CD4-positive, alpha-beta T cell (primary cell): ENCODE data around the gene DNAJC15. TPM values are rescaled to one million over a fixed set of nuclear protein-coding genes. Genes with fewer than 3 reads are reported as not detected.

Source experiments
- ATAC-seq: fragments of 200-7000 bp; cut with Tn5 transposase; one replicate; pipeline ENCODE4 v1.10.0; 2022; ENCODE audit warnings: mild to moderate bottlenecking; ENCODE audit not compliant: poor library complexity
- CTCF ChIA-PET: fragments of 350-600 bp; sonication (Branson Sonifier 250); formaldehyde crosslinking; loops from one replicate; lab custom pipeline; 2021; ENCODE audit warnings: antibody characterized with exemption, inconsistent platforms; lab: Charles Lee
- POLR2A ChIA-PET: fragments of 350-600 bp; sonication (Branson Sonifier 250); formaldehyde crosslinking; loops from one replicate; lab custom pipeline; 2021; ENCODE audit warnings: antibody characterized with exemption, inconsistent platforms; lab: Charles Lee
- DNase-seq, 14 experiments: peaks; one replicate each; pipeline ENCODE4 v3.0.0-alpha.2; 2013 to 2020; ENCODE audit warnings: mixed read lengths in 2 of 14
- H3K27ac ChIP-seq, 2 donors: one replicate each; pipeline versions ENCODE4 v1.5.1 to v1.7.0; 2013; ENCODE audit warnings: low read length in 2 of 2, low read depth in 1 of 2, mild to moderate bottlenecking in 1 of 2
- H3K27me3 ChIP-seq, 2 experiments: 1 replicate in 1 of 2; 2 replicates in 1 of 2; pipeline versions ENCODE4 v1.6.1 to v1.7.0; 2013; ENCODE audit warnings: low read length in 2 of 2, control low read depth in 1 of 2, mild to moderate bottlenecking in 1 of 2, moderate library complexity in 1 of 2; ENCODE audit not compliant: insufficient read depth in 2 of 2, control insufficient read depth in 1 of 2
- H3K36me3 ChIP-seq: one replicate; pipeline ENCODE4 v1.6.1; 2013; ENCODE audit warnings: low read length, control low read depth; ENCODE audit not compliant: insufficient read depth
- H3K4me1 ChIP-seq: one replicate; pipeline ENCODE4 v1.6.1; 2013; ENCODE audit warnings: low read length, control low read depth; ENCODE audit not compliant: insufficient read depth
- H3K4me3 ChIP-seq: one replicate; pipeline ENCODE4 v1.5.1; 2013; ENCODE audit warnings: mild to moderate bottlenecking, low read length, moderate library complexity
- H3K9me3 ChIP-seq, 2 experiments: 1 replicate in 1 of 2; 2 replicates in 1 of 2; pipeline versions ENCODE4 v1.6.1 to v1.7.0; 2013; ENCODE audit warnings: low read length in 2 of 2, mild to moderate bottlenecking in 2 of 2, control low read depth in 1 of 2, moderate library complexity in 1 of 2; ENCODE audit not compliant: control insufficient read depth in 1 of 2, insufficient read depth in 1 of 2
- H3K27ac Mint-ChIP-seq: one replicate; pipeline ENCODE4 v1.8.0; 2020; ENCODE audit warnings: mixed read lengths
- H3K27me3 Mint-ChIP-seq: one replicate; pipeline ENCODE4 v1.8.0; 2021; ENCODE audit warnings: mixed read lengths
- H3K36me3 Mint-ChIP-seq: one replicate; pipeline ENCODE4 v1.8.0; 2021; ENCODE audit warnings: low read depth, mixed read lengths
- H3K4me1 Mint-ChIP-seq: one replicate; pipeline ENCODE4 v1.8.0; 2021; ENCODE audit warnings: low read depth, mixed read lengths
- H3K4me3 Mint-ChIP-seq: one replicate; pipeline ENCODE4 v1.8.0; 2020; ENCODE audit warnings: mild to moderate bottlenecking, mixed read lengths
- H3K9me3 Mint-ChIP-seq: one replicate; pipeline ENCODE4 v1.8.0; 2020; ENCODE audit warnings: mixed read lengths
- CTCF ChIP-seq: fragments of 200-600 bp; IDR thresholded peaks from one replicate; pipeline ENCODE4 v1.8.0; 2022; ENCODE audit warnings: antibody characterized with exemption, mild to moderate bottlenecking
- intact Hi-C, 2 experiments: fragments of 100-400 bp; cut with DNase I in 1 of 2; cut with micrococcal nuclease in 1 of 2; formaldehyde crosslinking; loops; one replicate each; pipeline versions ENCODE4 v1.15.1 to v1.9.0; 2023 to 2025; cut with DNase I, micrococcal nuclease
- total RNA-seq, 174 experiments: library from RNA in 2 of 174; stranded (reverse) in 2 of 174; gene quantifications; one replicate each; pipeline ENCODE4 v1.2.3 and lab custom pipeline; 2021 to 2026

Gene DNAJC15
- total RNA-seq, 2 experiments from 2014 or later: 6.8 to 7.6 TPM

GRCh38 chr13:43156916-43157315 is 133.5 kb downstream of the DNAJC15 start:
- H3K27ac ChIP-seq: no peak overlapping the region
- no peak overlapping the region for H3K4me3 ChIP-seq
- Mint-ChIP-seq H3K9me3 (no peaks in the 10 kb centered on the region), H3K4me3 (no peak overlapping the region), H3K27ac (no peak overlapping the region), H3K4me1 (no peaks in the 10 kb centered on the region), H3K36me3 (no peaks in the 10 kb centered on the region), H3K27me3 (no peaks in the 10 kb centered on the region)
- DNase-seq (no peak), ATAC-seq (no peak)
- peaks cover 0 to 4% of the 10 kb centered on the region in 2 experiments for H3K9me3 ChIP-seq
- no peaks in the 10 kb centered on the region for H3K36me3 ChIP-seq
- TF ChIP-seq CTCF: no peak
- intact Hi-C loops: no loop called here
- POLR2A ChIA-PET: no interaction called here
- no peaks in the 10 kb centered on the region for H3K4me1 ChIP-seq
- CTCF ChIA-PET: no interaction called here
- H3K27me3 ChIP-seq: no peaks in the 10 kb centered on the region

GRCh38 chr13:43157796-43158195 is 134.4 kb downstream of the DNAJC15 start:
- TF ChIP-seq CTCF: no peak
- ChIA-PET CTCF (no interaction called here), POLR2A (no interaction called here)
- Histone ChIP-seq H3K4me1 (no peaks in the 10 kb centered on the region), H3K27ac (no peak overlapping the region), H3K27me3 (no peaks in the 10 kb centered on the region), H3K4me3 (no peak overlapping the region), H3K36me3 (no peaks in the 10 kb centered on the region), H3K9me3 (peaks cover 0 to 4% of the 10 kb centered on the region in 2 experiments)
- intact Hi-C loops: no loop called here
- Mint-ChIP-seq H3K27me3 (no peaks in the 10 kb centered on the region), H3K27ac (no peak overlapping the region), H3K36me3 (no peaks in the 10 kb centered on the region), H3K4me1 (no peaks in the 10 kb centered on the region), H3K4me3 (no peak overlapping the region), H3K9me3 (no peaks in the 10 kb centered on the region)
- ATAC-seq (no peak), DNase-seq (no peak)

GRCh38 chr13:43158516-43158915 is 135.1 kb downstream of the DNAJC15 start:
- H3K27ac ChIP-seq: no peak overlapping the region
- DNase-seq: no peak
- ChIA-PET POLR2A (no interaction called here), CTCF (no interaction called here)
- no peak overlapping the region for H3K4me3 Mint-ChIP-seq
- no peaks in the 10 kb centered on the region for H3K9me3 Mint-ChIP-seq
- no peaks in the 10 kb centered on the region for H3K4me1 ChIP-seq
- H3K36me3 ChIP-seq: no peaks in the 10 kb centered on the region
- no peak for TF ChIP-seq CTCF
- no peak overlapping the region for H3K4me3 ChIP-seq
- no peak for ATAC-seq
- no peaks in the 10 kb centered on the region for H3K4me1 Mint-ChIP-seq
- H3K36me3 Mint-ChIP-seq: no peaks in the 10 kb centered on the region
- no peak overlapping the region for H3K27ac Mint-ChIP-seq
- peaks cover 0 to 4% of the 10 kb centered on the region in 2 experiments for H3K9me3 ChIP-seq
- no peaks in the 10 kb centered on the region for H3K27me3 Mint-ChIP-seq
- H3K27me3 ChIP-seq: no peaks in the 10 kb centered on the region
- intact Hi-C loops: no loop called here
